Hematopoietic multipotent progenitor cell treated with erythropoietin and hydrocortisone succinate and interleukin-3 and kit ligand, for 6 days (in vitro differentiated cells): ENCODE results near the gene CAMK2B.

ENCODE experiments used
- DNase-seq: peaks from one replicate; pipeline ENCODE4 v3.0.0-alpha.2; 2015

The CAMK2B gene

DNA sequence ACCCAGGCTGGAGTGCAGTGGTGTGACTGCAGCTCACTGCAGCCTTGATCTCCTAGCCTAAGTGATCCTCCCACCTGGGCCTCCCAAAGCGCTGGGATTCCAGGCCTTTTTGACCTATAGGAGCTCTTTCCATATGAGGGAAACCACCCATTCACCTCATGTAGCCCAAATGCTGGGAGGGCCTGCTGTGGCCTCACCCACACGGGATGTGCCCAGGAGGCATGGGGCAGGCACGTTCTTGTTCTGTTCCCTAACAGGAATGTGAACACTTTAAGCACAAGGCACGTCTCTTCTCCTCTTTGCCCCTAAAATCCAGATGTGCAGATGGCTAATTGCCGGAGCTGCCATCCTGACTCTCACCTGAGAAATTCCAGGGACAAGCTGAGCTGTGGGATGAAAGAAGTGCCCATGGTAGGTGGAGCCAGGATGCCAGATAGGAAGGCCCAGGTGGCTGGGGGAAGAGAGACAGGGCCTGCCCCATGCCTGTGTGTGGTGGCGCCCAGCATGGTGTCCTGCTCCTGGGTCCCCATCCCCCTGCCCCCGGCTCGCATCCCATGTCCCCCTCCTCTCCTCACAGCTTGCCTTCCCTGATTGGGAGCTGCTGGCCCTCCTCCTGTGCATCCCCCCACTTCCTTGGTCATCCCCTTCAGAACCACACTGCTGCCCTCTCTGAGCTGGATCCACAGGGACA is 17.3 kb downstream of the CAMK2B start:
- no peak for DNase-seq

DNA sequence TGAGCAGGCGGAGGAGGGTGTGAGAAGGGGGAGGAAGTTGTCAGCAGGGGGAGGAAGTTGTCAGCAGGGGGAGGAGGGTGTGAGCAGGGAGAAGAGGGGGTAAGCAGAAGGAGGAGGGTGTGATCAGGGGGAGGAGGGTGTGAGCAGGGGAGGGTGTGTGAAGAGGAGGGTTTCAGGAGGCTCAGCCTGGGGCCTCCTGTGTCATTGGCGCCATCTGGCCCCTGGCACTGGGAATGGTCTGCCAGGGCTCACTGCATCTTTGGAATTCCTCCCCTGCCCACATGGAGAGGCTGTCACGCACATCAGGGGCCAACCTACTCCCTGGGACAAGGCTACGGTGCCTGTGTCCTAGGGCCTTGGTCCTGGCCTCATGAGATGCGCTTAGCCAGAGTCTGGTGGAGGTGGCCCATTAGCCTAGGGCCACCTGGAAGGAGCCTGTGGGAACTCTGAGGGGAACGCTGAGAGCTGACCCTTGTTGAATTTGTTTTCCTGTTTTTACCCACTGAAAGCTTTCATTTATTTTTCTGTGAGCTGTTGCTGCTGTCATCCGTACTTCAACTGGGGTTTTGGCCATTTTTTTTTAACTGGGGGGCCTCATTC is 18.0 kb downstream of the CAMK2B start:
- DNase-seq: peak; percentile 44

DNA sequence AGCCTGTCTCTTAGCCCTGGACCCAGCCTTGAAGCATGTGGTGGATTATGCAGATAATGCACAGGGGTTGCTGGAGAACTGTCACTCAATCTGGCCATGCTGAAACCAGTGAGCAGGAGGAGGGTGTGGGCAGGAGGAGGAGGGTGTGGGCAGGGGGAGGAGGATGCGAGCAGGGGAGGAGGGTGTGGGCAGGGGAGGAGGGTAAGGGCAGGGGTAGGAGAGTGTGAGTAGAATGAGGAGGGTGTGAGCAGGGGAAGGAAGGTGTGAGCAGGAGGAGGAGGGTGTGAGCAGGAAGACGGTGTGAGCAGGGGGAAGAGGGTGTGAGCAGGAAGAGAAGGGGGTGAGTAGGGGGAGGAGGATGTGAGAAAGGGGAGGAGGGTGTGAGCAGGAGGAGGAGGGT is 18.8 kb downstream of the CAMK2B start:
- no peak for DNase-seq

DNA sequence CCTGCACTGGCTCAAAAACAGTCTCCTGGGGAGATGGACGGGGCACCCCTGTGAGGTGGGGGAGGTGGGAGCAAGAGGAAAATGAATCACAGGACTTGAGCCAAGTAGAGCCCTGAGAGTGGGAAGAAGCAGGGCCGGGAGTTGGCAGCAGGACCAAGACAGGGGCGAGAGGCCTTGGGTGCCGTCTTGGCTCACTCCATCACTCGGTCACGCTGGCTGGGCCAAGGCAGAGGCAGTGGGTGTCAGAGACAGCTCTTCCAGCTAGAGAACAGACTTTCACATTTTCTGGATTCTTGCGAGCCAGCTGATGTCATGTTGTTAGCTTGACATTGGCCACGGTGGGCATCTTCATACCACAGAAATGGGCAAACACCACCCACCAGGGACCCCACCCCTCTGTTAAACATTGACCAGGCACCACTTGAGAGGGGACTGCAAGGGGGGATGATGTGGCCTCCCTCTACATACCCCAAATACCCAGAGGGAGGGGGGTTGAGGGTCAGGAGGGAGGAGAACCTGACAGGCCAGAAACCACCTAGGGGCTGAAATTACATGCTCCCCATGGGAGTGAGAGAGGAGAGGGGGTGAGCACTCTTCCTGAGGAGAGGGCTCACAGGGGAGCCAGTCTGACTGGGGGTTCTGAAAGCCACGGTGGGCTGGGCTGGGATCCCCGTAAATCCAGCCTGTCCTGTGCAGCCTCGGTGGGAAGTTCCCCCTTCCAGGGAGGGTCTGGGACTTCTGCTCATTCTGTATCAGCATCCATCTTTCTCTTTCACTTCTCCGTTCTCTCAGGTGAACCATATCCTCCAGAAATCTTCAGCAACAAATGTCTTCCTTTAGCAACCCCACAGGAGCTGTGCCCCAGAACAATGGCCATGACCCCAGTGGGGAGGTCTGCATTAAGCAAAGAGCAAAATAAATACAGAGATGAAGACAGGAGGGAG is 19.6 kb downstream of the CAMK2B start:
- no peak for DNase-seq

DNA sequence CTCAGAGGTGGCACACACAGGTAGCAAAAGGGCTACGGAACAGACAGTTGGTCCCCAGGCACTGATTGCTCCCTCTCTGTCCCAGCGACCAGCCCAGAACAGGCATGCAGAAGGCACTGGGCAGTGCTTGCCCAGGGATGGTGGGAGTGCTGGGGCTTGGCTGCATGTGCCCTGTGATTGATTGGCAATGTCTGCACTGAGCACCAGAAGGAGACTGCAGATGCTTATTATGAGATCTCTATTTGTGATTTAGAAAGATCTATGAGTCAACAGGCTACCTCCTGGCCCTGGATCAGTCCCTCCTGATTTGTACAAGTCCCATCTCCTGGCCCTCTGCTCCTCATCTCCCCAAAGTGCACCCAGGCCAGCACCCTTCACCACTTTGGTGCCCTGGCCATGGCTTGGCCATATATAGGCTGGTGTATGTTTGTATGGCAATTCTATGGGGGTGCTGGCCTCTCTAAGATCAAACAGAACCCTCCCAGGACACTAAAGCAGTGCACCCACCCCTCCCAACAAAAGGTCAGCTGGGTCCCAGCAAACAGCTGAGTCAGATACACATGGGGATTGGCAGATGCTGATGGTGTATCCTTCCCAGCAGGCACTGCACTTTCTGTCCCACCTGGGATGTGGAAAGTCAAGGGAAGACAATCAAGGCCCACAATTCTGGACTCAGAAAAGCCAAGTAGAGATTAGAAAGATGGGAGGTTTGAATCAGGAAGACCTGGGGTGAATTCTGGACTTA is 30.9 kb downstream of the CAMK2B start:
- DNase-seq: no peak

DNA sequence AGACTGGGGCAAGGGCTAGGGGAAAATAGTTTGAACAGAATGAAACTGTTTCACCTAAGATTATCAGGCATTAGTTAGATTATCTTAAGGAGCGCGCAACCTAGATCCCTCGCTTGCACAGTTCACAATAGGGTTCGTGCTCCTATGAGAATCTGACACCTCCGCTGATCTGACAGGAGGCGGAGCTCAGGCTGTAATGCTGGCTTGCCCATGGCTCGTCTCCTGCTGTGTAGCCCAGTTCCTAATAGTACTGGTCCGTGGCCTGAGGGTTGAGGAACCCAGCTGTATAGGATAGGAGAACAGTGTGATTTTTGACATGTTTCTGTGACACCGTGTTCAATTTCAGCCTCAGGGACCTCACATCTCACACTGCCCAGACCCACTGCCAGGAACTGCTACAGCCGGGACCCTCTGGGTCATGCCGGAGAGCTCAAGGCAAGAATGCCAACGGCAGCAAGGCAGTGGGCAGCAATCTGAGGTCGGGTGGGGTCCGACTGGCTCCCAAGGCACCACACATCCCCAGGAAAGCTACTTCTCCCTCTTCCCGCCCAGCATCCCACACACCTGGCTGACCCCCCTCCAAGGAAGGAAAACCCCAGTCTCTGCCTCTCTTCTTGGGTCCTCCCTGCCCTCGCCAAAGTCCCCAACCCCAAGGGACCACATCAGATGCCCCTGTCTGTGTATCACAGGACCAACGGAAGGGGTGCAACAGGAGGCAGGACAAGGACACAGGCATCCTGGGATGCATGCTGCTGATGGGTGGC is 31.7 kb downstream of the CAMK2B start:
- DNase-seq: no peak

DNA sequence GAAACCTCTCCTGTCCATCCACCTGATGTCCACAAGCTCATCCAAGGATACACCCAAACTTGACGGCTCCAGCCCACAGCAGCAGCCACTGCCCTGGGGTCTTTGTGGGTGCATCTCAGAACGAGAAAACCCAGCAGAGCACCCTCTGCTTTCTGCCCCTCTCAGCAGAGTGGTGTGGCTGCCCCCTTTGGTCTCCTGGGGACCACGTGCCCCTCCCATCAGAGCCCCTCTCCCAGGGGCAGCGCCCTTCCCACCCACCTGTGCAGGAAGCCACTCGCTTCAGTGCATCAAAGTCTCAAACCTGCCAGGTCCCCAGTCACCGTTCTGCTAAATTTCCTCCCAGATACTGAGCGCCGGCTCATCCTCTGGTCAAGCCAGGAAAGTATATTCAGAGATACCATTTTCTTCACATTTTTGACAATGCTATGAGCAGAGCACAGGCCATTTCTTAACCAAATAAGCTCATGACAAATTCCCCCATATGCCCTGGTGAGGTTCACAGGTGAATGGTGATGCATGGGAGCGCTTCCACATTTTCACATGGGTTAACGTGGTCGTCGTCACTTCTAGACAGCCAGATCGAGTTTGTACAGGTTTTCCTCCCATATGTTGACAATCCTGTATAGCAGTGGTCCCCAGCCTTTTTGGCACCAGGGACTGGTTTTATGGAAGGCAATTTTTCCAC is 32.4 kb downstream of the CAMK2B start:
- no peak for DNase-seq

DNA sequence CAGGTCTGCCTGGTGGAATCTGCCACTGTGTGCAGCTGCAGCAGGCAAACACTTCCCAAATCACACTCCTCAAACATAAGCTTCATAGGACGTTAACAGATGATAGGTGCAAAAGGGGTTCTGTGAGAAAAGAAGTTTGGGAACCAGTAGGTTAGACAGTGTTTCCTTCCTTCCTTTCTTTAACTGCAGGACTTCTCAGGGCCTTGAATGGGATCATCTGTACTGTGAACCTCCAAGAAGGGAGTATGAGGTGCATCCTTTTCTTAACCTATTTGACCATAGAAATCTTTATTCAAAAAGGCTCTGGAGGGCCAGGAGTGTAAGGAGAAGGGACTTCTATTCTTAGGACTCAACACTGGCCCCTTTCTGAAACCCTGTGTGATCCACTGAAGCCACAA is 33.0 kb downstream of the CAMK2B start:
- no peak for DNase-seq

DNA sequence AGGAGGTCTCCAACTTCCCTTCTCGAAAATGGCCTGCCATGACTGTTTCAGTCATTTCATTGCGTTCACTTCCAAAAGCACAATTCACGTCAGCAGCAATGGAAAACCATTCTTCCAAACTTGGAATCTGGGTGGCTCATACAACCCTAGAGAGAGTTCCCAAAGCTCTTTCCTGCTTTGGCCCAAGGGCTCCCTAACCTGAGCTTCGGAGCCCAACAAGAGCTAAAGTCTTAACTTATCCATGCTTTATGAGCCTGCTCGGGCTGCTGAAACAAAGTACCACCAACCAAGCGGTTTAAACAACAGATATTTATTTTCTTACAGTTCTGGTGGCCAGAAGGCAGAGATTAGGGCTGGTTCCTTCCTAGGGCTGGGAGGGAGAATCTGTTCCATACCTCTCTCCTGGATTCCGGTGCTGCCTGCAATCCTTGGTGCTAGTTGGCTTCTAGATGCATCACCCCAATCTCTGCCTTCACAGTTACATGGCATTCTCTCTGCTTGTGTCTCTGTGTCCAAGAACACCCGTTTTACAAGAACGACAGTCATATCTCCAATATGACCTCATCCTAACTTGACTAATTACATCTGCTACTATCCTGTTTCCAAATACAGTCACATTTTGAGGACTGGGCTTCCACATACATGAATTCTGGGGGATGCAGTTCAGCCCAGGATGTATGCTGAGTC is 33.5 kb downstream of the CAMK2B start:
- DNase-seq: no peak

DNA sequence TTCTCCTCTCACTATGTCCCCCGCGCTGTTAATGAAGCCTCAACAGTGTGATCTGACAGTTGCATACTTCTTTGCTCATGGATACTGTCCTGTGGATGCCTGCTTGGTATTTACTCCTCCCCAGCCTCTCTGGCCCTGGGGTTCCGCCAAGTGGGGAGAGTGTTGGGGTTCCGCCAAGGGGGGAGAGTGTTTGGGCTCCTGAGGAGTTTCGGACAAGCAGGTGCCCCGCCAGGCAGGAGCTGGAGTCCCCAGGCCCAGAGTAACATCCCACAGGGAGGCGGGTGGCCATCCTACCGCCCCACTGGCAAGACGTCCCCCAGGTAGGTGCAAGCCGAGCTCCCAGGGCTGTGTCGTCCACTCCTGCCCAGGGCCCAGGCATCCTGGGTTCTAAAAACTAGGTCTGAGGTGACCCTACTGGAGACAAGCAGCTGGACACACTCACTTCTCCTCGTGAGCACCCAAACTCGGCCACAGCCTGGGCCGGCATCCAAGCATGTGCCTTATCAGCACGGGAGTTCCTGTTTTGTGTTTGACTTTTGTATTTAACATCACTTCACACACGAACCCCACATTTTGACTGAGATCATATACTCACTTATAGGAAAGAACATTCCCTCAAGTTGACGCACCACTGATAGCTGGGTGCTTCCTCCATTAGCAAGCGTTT is 34.2 kb downstream of the CAMK2B start:
- DNase-seq: peak; percentile 83

DNA sequence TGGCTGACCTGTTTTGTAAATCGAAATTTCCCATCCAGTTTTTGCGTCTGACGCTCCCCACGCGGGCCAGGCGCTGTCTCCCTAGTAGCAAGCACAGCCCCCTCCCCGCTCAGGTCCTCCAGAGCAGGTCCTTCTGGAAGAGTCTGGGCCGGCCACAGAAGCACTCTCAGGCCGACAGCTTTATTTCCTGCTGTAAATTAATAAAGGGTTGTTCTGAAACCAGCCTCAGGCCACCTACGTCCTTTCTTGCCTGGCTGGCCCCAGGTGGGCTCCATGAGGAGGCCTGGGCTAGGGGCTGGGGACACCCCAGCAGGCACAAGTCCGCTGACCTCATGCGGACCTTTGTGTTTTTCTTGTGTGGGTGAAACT is 35.2 kb downstream of the CAMK2B start:
- no peak for DNase-seq

DNA sequence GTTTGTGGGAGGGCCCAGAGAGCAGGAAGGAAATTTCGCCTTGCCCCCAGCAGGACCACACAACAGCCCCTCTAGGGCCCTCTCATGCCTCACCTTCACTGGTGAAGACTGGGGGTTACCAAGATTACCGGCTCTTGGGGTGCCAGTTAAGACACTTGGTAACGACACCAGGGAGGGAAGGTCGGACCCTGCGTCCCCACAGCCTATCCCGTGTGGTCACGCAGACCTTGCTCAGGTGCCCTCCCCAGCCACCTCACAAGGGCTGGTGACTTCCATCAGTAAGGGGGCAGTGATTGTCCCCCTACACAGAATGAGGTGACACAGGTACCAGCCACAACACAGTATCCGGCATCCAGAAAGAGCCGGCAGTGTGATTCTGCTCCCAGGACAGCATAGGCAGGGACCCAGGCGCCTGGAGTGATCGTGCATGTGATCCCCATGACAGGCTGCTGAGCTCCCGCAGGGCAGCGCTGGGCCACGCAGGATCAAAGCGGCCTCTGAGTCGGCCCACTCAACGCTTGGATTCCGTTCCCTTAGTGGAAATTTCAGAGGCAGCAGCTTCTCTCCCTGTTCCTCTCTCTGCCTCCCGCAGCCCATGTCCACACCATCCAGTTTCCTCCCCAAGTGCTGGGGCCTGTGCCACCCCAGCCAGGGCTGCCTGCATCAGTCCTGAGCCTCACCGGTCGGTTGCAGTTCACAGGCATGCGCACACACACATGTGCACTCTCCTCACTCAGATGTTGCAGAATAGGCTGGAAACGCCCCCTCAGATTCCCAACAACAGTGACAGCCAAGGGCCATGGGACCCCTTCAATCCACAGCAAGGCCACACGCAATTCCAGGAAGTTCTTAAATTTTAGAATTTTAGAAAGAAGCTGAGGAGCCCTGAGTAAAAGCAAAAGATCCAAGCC is 35.8 kb downstream of the CAMK2B start:
- no peak for DNase-seq

DNA sequence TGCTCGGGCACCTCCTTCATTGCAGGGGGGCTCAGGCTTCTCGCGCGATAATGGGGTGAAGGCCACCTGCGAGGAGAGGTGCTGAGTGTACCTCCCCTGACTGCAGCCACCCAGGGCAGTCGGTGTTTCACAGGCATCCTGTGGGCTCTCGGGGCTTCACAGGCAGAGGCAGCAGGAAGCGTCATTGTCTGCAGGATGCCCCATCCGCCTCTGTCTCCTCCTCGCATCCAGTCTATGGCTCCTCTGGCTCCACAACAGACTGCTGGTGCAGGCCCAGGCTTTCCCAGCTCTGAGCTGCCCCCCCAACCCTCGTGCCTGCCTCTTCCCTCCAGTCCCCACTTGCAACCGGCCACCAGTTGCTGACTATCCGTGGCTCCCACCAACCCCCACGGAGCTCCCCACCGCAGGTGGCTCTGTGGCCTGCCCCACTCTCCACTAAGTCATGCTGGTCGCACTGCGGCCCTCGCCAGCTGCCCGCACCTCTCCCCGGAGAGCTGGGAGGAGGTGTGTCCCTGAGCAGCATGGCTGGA is 36.5 kb downstream of the CAMK2B start:
- no peak for DNase-seq

DNA sequence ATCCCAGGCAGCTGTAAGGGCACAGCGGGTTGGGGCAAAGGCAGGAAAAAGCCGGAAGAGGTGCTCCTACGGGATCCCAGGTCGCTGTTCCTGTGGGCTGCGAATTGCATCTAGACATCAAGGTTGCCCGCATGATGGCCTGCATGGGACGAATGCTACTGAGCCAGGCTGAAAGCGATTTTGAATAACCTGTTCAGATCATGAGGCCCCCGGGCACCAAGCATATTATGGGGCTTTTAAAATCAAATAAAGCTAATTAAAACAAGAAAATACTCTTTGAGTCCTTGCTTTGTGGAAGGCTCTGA is 37.1 kb downstream of the CAMK2B start:
- no peak for DNase-seq

DNA sequence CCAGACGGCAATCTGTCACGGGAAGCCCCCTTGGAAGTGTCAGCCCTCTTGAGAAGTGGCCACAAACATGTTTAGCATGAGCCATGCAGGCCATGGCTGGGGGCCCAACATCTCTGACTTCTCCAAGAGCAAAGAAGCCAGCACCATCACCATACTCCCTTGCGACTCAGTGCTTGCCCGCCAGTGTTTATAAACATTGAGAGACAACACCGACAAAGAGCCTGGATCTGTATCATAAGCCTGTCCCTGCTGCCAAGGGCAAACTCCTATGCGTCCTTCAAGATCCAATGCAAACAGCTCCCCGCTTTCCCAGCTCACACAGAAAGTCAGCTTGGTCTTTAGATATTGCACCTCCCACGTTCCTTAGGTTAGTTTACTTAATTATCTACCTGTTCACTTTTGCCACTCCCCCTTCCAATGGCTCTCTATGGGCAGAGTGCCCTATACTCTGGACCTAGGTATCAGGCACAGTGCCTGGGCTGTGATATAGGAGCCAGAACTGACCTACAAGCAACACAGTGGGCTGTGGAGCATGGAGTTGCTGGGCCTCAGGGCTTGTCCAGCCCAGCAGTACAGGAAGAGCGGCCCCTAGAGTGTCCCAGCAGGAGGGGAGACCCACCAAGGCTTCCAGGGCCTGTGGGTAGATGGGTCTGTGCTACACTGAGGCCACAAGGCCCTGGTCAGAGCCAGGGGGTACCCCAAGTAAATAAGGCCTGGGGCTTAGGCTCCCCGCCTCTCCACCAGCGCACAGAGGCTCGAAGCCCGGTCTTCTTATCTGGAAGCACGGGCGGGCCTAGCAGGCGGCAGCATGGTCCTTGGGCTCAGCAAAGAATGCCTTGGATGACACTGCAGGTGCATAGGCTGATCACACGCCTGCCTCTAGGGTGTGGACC is 37.7 kb downstream of the CAMK2B start:
- DNase-seq: no peak

DNA sequence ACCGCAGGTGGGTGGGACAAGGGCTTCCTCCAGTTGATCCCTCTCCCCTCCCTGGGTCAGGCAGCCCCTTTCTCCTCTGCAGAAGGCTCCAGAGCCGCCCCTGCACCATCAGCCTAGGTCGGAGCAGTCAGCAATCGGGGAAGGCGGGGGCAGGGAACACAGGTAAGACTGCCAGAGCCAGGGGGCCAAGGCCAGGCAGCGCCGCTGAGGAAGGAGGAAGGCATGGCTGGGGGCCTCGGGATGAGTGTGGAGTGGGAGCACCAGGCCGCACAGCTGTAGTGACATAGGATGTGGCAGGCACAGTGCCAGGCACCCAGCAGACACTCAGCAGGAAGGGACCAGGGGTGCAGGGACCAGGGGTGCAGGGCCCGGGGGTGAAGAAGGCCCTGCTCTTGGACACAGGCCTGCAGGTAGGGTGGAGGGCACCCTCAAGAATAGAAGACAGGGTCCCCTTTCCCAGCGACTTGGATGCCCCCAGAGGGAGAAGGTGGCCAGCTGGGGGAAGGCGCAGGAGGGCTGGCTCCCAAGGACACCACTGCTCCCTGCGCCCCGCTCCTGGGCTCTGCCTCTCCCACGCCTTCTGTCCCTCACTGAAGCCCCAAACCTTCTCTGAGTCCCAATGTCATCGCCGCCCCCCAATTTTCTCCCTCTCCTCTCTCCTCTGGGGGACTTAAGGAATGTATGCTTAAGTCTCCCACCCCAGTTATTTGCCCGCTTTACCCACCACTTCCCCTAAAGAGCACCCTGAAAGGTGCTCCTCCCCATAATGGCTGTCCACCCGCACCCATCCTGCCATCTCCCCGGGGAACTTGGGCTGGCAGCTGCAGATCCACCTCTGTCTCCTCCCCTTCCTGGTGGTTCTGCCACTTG is 38.5 kb downstream of the CAMK2B start:
- DNase-seq: no peak

DNA sequence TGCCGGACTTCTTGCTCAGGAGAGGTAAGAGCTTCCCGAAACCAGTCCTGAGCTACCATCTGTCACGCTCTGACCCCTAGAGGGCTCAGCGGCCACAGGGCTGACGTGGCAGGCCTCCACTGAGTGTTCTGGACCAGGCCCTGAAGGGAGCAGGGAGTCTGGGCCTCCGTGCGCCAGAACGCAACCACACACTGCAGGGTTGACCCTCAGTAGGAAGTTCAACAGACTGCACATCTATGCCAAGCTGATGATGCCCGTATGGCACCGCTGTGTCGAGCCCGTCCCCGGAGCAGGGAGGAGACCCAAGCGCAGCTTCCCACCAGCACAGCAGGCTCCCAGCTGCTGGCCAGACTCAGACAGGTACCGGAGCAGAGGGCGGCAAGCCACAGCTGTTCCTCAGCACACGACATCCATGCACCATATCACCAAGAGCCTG is 39.2 kb downstream of the CAMK2B start:
- no peak for DNase-seq
